Mesodermal cell (in vitro differentiated cells): Measurements from ENCODE around the gene GARIN5A. TPM values are rescaled to one million over a fixed set of nuclear protein-coding genes. Genes with fewer than 3 reads are reported as not detected.

Experiments
- H3K27ac ChIP-seq: 2 replicates; pipeline ENCODE4 v1.7.0; 2013; ENCODE audit warnings: mild to moderate bottlenecking, low read depth, low read length, moderate library complexity; ENCODE audit not compliant: severe bottlenecking
- H3K36me3 ChIP-seq: 2 replicates; pipeline ENCODE4 v1.7.1; 2013; ENCODE audit warnings: mild to moderate bottlenecking, low read length, moderate library complexity; ENCODE audit not compliant: control insufficient read depth, insufficient read depth
- H3K4me1 ChIP-seq: one replicate; pipeline ENCODE4 v1.7.1; 2013; ENCODE audit warnings: mild to moderate bottlenecking, low read length; ENCODE audit not compliant: insufficient read depth, control insufficient read depth, poor library complexity, severe bottlenecking
- H3K4me3 ChIP-seq: 2 replicates; pipeline ENCODE4 v1.7.0; 2013; ENCODE audit warnings: low read length, control low read depth, mild to moderate bottlenecking; ENCODE audit not compliant: insufficient read depth, poor library complexity, severe bottlenecking; ENCODE audit errors: extremely low read depth
- H3K9me3 ChIP-seq: 2 replicates; pipeline ENCODE4 v1.7.1; 2013; ENCODE audit warnings: mild to moderate bottlenecking, low read length, moderate library complexity; ENCODE audit not compliant: control insufficient read depth
- WGBS, 2 experiments: methylation state at CpG; one replicate each; pipeline ENCODE4 v1.1.5; 2013; ENCODE audit warnings: missing lambda C conversion rate in 2 of 2; ENCODE audit not compliant: insufficient coverage in 2 of 2; 5-methylcytosine and 5-hydroxymethylcytosine counted together
- polyA plus RNA-seq, 2 experiments: library from polyadenylated mRNA; stranded (reverse); fragments of 50-300 nt; gene quantifications; one replicate each; pipeline ENCODE4 v1.2.3, GENCODE V29; 2013

The GARIN5A gene
- polyA plus RNA-seq (2013, experiment 1 of 2), result 1.7 TPM
- polyA plus RNA-seq (2013, experiment 2 of 2), result 1.5 TPM

- Histone ChIP-seq H3K4me1 (no peaks in the 10 kb centered on the region), H3K27ac (peak within 1 kb of the TSS; percentile 64), H3K4me3 (peak within 1 kb of the TSS; percentile 71), H3K9me3 (peaks cover 6% of the 10 kb centered on the region), H3K36me3 (peaks cover 23% of the 10 kb centered on the region)
- 7 to 12% methylated on average over 49 to 56 of the region's 58 CpGs for WGBS, 2 experiments
These were observed at the start of gene GARIN5A, which contains the start of gene EMC10 for GRCh38 chr19:50476224-50476906. TSS of gene GARIN5A (minus strand) at chr19:50476848. CDS start at chr19:50476388, 460 bp downstream. TSS of gene EMC10 (plus strand) at chr19:50476507. CDS start at chr19:50476545, 38 bp downstream.

GRCh38 chr19:50522881-50523280 lies 46.2 kb upstream of the GARIN5A start:
- no peak overlapping the region for H3K27ac ChIP-seq
- peaks cover 15% of the 10 kb centered on the region for H3K36me3 ChIP-seq
- no peaks in the 10 kb centered on the region for H3K4me1 ChIP-seq
- H3K9me3 ChIP-seq, result no peaks in the 10 kb centered on the region
- 89 to 98% methylated on average over 5 to 10 of the region's 10 CpGs for WGBS, 2 experiments
- H3K4me3 ChIP-seq, result no peak overlapping the region

- Histone ChIP-seq H3K4me3 (no peak overlapping the region), H3K4me1 (no peaks in the 10 kb centered on the region), H3K27ac (no peak overlapping the region), H3K9me3 (no peaks in the 10 kb centered on the region), H3K36me3 (peaks cover 19% of the 10 kb centered on the region)
- WGBS, 2 experiments, result 88 to 93% methylated on average over 14 of the region's 17 CpGs
These were observed 44.3 kb upstream of the GARIN5A start for GRCh38 chr19:50520822-50521465.

DNA sequence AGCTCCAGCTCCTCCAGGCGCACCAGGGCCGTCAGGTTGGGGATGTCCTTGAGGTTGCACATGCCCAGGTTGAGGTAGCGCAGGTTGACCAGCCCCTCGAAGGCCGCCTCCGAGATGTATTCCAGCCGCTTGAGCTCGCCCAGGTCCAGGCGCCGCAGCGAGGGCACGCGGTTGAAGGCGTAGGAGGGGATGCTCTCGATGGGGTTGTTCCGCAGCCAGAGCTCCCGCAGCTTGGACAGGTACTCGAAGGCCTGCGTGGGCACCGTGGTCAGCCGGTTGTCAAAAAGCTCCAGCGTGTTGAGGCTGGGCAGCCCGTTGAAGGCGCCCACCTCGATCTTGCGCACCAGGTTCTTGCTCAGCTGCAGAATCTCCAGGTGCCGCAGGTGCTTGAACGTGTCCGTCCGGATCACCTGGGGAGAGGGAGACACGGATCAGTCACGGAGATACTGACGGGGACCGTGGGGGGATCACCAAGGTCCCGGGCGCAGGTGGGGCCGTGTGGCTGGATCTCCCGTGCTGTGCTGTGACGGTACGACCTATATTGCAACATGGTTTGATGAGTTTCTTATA lies 42.4 kb upstream of the GARIN5A start:
- Histone ChIP-seq H3K4me1 (no peaks in the 10 kb centered on the region), H3K4me3 (no peak overlapping the region), H3K9me3 (no peaks in the 10 kb centered on the region), H3K36me3 (peaks cover 14% of the 10 kb centered on the region), H3K27ac (no peak overlapping the region)
- 95 to 96% methylated on average over 38 to 40 of the region's 40 CpGs for WGBS, 2 experiments

DNA sequence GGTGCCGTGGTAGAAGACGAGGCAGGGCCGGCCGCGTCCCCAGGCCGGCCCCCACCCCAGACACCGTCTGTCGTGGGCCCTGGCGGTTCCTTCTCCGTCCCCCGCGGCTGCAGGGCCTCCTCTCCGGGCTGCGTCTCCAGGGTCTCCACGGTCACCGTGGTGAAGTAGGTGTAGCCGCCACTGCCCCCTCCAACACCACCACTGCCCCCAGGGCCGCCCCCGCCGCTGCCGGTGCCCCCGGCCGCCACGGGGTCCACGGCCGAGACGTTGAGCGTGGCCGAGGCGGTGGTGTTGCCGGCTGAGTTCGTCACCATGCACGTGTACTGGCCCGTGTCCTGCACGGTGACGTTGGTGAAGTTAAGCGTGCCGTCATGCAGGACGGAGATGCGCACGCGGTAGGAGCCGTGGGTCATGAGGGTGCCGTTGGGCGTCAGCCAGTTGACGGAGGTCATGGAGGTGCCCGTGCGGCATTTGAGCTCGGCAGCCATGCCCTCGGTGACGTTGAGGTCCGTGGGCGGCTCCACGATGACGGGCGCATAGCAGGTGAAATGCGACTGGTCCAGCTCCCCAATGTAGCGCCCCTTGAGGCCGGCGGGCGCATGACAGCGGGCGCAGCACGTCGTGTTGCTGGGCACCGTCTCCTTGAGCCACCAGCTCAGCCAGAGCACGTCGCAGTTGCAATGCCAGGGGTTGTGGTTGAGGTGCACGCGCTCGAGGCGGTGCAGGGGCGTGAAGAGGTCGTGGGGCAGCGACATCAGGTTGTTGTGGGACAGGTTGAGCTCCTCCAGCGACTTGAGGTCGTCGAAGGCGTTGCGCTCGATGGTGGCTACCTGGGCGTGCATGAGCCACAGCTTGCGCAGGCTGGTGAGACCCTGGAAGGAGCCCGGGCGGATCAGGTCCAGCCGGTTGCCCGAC lies 41.7 kb upstream of the GARIN5A start:
- H3K4me1 ChIP-seq, result no peaks in the 10 kb centered on the region
- H3K27ac ChIP-seq, result no peak overlapping the region
- no peaks in the 10 kb centered on the region for H3K9me3 ChIP-seq
- H3K36me3 ChIP-seq, result peaks cover 14% of the 10 kb centered on the region
- 94% methylated on average over 76 to 87 of the region's 87 CpGs for WGBS, 2 experiments
- no peak overlapping the region for H3K4me3 ChIP-seq

- no peak overlapping the region for H3K4me3 ChIP-seq
- H3K4me1 ChIP-seq, result no peaks in the 10 kb centered on the region
- H3K27ac ChIP-seq, result no peak overlapping the region
- 96 to 97% methylated on average over 33 to 37 of the region's 37 CpGs for WGBS, 2 experiments
- H3K36me3 ChIP-seq, result peaks cover 14% of the 10 kb centered on the region
- H3K9me3 ChIP-seq, result no peaks in the 10 kb centered on the region
These were observed 41.0 kb upstream of the GARIN5A start for GRCh38 chr19:50517704-50518075.

DNA sequence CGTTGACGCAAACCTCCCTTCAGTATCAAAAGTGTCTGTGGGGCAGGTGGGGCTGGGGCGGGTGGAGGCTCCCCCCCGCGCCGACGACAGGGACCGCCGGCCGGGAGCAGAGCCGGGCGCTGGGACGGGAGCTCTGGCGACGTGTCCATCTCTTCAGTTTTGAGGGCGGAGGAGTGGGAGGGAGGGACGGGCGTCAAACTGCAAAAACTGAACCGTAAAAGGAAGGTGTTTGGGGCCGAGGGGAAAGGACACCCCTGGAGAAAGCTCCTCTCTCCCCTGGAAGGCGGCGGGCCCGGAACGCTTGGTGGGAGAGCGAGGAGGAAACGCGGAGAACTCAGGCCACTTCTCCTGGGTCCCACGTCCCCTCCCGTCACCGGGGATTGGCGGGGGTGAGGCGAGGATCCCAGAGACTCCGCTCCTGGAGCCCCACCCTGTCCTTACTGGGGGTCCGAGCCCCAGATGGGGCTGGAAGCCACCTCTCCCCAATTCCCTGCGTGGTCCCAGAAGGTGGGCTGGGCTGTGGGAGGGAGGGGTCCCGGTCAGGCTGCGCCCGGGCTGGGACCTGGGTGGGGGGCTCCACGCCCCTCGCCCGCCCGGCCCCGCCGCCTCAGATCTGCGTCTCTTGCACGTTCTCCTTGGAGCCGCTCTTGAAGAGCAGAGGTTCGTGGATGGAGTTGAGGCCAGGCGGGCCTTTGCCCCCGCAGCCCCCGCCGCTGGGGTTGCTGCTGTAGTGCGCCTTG lies 40.5 kb upstream of the GARIN5A start:
- H3K36me3 ChIP-seq, result peaks cover 14% of the 10 kb centered on the region
- no peak overlapping the region for H3K27ac ChIP-seq
- H3K4me3 ChIP-seq, result no peak overlapping the region
- H3K9me3 ChIP-seq, result no peaks in the 10 kb centered on the region
- WGBS, 2 experiments, result 90 to 93% methylated on average over 23 to 41 of the region's 53 CpGs
- H3K4me1 ChIP-seq, result no peaks in the 10 kb centered on the region

DNA sequence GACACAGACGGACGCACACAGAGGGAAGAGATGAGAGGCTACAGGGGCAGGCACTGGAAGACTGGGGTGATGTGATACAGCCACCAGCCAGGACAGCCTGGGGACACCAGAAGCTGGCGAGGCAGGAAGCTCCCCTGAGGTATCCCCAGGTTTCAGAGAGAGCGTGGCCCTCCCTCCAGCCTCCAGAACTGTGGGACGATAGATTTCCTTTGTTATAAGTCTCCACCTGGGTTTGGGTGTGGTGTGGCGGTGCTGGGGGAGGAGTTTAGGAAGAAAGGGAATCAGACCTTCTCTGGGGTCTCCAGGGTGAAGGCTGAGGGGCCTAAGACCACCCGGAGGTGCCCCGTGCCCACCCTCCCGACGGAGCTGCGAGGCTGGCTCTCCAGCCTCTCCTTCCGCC lies 39.8 kb upstream of the GARIN5A start:
- Histone ChIP-seq H3K9me3 (no peaks in the 10 kb centered on the region), H3K4me1 (no peaks in the 10 kb centered on the region), H3K4me3 (no peak overlapping the region), H3K36me3 (peaks cover 14% of the 10 kb centered on the region), H3K27ac (no peak overlapping the region)
- WGBS, 2 experiments, result 84 to 87% methylated on average over 10 to 11 of the region's 12 CpGs

GRCh38 chr19:50515168-50515561 lies 38.5 kb upstream of the GARIN5A start:
- H3K4me3 ChIP-seq, result no peak overlapping the region
- no peak overlapping the region for H3K27ac ChIP-seq
- WGBS, 2 experiments, result 88 to 91% methylated on average over 9 to 11 of the region's 11 CpGs
- H3K36me3 ChIP-seq, result peaks cover 14% of the 10 kb centered on the region
- H3K9me3 ChIP-seq, result no peaks in the 10 kb centered on the region
- no peaks in the 10 kb centered on the region for H3K4me1 ChIP-seq
